Ovary (tissue), 9 donors: ENCODE measurements around the gene NAALADL2. TPM values are rescaled to one million over a fixed set of nuclear protein-coding genes. Genes with fewer than 3 reads are reported as not detected.

ENCODE experiments used
- DNase-seq, 5 donors: peaks; one replicate each; pipeline ENCODE4 v3.0.0-alpha.2; 2019 to 2020
- H3K27ac ChIP-seq, 2 donors: fragments of 200-600 bp; one replicate each; pipeline versions ENCODE4 v1.5.1 to v1.8.0; 2019 to 2022
- H3K27me3 ChIP-seq: fragments of 200-600 bp; one replicate; pipeline ENCODE4 v1.8.0; 2022
- H3K36me3 ChIP-seq: fragments of 200-600 bp; sonication (generic); one replicate; pipeline ENCODE4 v1.5.1; 2019
- H3K4me1 ChIP-seq: one replicate; pipeline ENCODE4 v1.8.1; 2013; ENCODE audit warnings: mild to moderate bottlenecking, moderate library complexity; ENCODE audit not compliant: insufficient read depth
- H3K4me3 ChIP-seq: fragments of 200-600 bp; sonication (generic); one replicate; pipeline ENCODE4 v1.5.1; 2017
- H3K9me3 ChIP-seq, 2 donors: fragments of 200-600 bp in 1 of 2; sonication (generic) in 1 of 2; one replicate each; pipeline versions ENCODE4 v1.5.1 to v1.8.1; 2013 to 2019; ENCODE audit warnings: mild to moderate bottlenecking in 1 of 2, moderate library complexity in 1 of 2
- CTCF ChIP-seq, 3 donors: fragments of 450-650 bp in 2 of 3; fragments of 200-600 bp in 1 of 3; IDR thresholded peaks; one replicate each; pipeline versions ENCODE4 v1.5.1 to v1.8.0; 2016 to 2022; ENCODE audit warnings: antibody characterized with exemption in 3 of 3, mild to moderate bottlenecking in 1 of 3
- EP300 ChIP-seq: sonication (generic); formaldehyde crosslinking; IDR thresholded peaks from one replicate; pipeline ENCODE4 v1.6.1; 2017; ENCODE audit warnings: antibody characterized with exemption
- POLR2A ChIP-seq: fragments of 450-650 bp; IDR thresholded peaks from one replicate; pipeline ENCODE4 v1.6.1; 2017; ENCODE audit warnings: antibody characterized with exemption, mild to moderate bottlenecking, moderate library complexity
- WGBS, 3 donors: extraction: QIAGEN DNeasy Blood & Tissue Kit in 1 of 3; methylation state at CpG; one replicate each; pipeline versions ENCODE4 v1.1.5 to v1.1.7; 2013 to 2017; 5-methylcytosine and 5-hydroxymethylcytosine counted together
- intact Hi-C, 4 donors: fragments of 100-400 bp; cut with DNase I; formaldehyde crosslinking; loops; one replicate each; pipeline versions ENCODE4 v1.11.0 to v1.15.1; 2022 to 2023
- polyA plus RNA-seq, 2 donors: library from polyadenylated mRNA; stranded (reverse); fragments of 200-250 nt in 1 of 2; fragments of 350-450 nt in 1 of 2; fragmentation: Illumina TruSeq in 1 of 2; extraction: RNeasy Lipid Tissue Mini Kit (QIAGEN cat#74804) in 1 of 2; gene quantifications; one replicate each; pipeline ENCODE4 v1.2.3, GENCODE V29; 2013 to 2014
- total RNA-seq, 7 donors: library from RNA; depleted of rRNA in 2 of 7; stranded (reverse); fragments of >200 nt in 2 of 7; fragmentation: NEBNext Ultra II Directional in 3 of 7; extraction: Animal tissue kit (Norgen Biotek cat#: 25700) in 3 of 7; gene quantifications; one replicate each; pipeline versions ENCODE4 v1.1.0 to v1.2.4, GENCODE V29; 2016 to 2023
- donor health status: DM: no; HTN: no; CAD: no; lungs with moderate emphysema.
- donor health status: DM: no; HTN: no; CAD: no.
- donor health status: Bipolar disorder and iron deficiency.
- donor health status: DM: yes; HTN: yes; CAD: no.
- donor health status: DM: no; HTN: no; CAD: no.
- donor health status: DM: yes; HTN: yes; CAD: no.

Gene NAALADL2
- total and polyA plus RNA-seq, 9 donors = 2.3 to 29.3 (median 15.2) TPM

- intact Hi-C loops = no loop called here
- Histone ChIP-seq H3K27me3 (no peaks in the 10 kb centered on the region), H3K36me3 (no peaks in the 10 kb centered on the region), H3K9me3 (no peaks in the 10 kb centered on the region), H3K27ac (no peak overlapping the region), H3K4me1 (peaks cover 1% of the 10 kb centered on the region), H3K4me3 (no peak overlapping the region)
- no peak for TF ChIP-seq CTCF (IDR thresholded peaks at IDR 0.05)
- no peak for TF ChIP-seq EP300
- no peak for TF ChIP-seq POLR2A
- DNase-seq = no peak
- 91 to 97% (median 93%) methylated on average over 2 of the region's 2 CpGs for WGBS, 3 donors
These were observed 248.1 kb downstream of the NAALADL2 start for GRCh38 chr3:175107231-175107630.

- Histone ChIP-seq H3K9me3 (no peaks in the 10 kb centered on the region), H3K36me3 (no peaks in the 10 kb centered on the region), H3K4me3 (no peak overlapping the region), H3K27me3 (no peaks in the 10 kb centered on the region), H3K4me1 (peaks cover 1% of the 10 kb centered on the region), H3K27ac (no peak overlapping the region)
- TF ChIP-seq POLR2A (no peak), CTCF (IDR thresholded peaks at IDR 0.05) (no peak)
- intact Hi-C loops = no loop called here
- DNase-seq = no peak
These were observed 248.9 kb downstream of the NAALADL2 start for GRCh38 chr3:175107995-175108394.

- 40 to 82% (median 50%) methylated on average over 2 of the region's 2 CpGs for WGBS, 3 donors
- Histone ChIP-seq H3K4me1 (peaks cover 1% of the 10 kb centered on the region), H3K27ac (no peak overlapping the region), H3K9me3 (no peaks in the 10 kb centered on the region), H3K27me3 (no peaks in the 10 kb centered on the region), H3K4me3 (no peak overlapping the region), H3K36me3 (no peaks in the 10 kb centered on the region)
- TF ChIP-seq CTCF (IDR thresholded peaks at IDR 0.05) = no peak
- TF ChIP-seq EP300 = no peak
- no peak for TF ChIP-seq POLR2A
- DNase-seq = no peak
- intact Hi-C loops = no loop called here
These were observed 249.5 kb downstream of the NAALADL2 start for GRCh38 chr3:175108613-175109151.

GRCh38 chr3:175111036-175111435 is 251.9 kb downstream of the NAALADL2 start:
- TF ChIP-seq CTCF (IDR thresholded peaks at IDR 0.05) (no peak), POLR2A (no peak), EP300 (no peak)
- Histone ChIP-seq H3K36me3 (no peaks in the 10 kb centered on the region), H3K27me3 (no peaks in the 10 kb centered on the region), H3K27ac (no peak overlapping the region), H3K9me3 (no peaks in the 10 kb centered on the region), H3K4me3 (no peak overlapping the region), H3K4me1 (peaks cover 1% of the 10 kb centered on the region)
- 86 to 90% (median 90%) methylated on average over 2 of the region's 2 CpGs for WGBS, 3 donors
- intact Hi-C loops = no loop called here
- no peak for DNase-seq
